Measurements from ENCODE around the gene EFEMP1. TPM values are rescaled to one million over a fixed set of nuclear protein-coding genes. Genes with fewer than 3 reads are reported as not detected.
"Not testable (repeated sequence)": the region's sequence is repeated elsewhere in the genome, so short reads cannot be mapped to it uniquely, and the experiment has no call there.

Gene EFEMP1
- total RNA-seq, 1 donor from 2014 or later = 10,451 TPM

- no peak for DNase-seq
Observed at GRCh38 chr2:55864351-55865084, 59.1 kb downstream of the EFEMP1 start.

DNA sequence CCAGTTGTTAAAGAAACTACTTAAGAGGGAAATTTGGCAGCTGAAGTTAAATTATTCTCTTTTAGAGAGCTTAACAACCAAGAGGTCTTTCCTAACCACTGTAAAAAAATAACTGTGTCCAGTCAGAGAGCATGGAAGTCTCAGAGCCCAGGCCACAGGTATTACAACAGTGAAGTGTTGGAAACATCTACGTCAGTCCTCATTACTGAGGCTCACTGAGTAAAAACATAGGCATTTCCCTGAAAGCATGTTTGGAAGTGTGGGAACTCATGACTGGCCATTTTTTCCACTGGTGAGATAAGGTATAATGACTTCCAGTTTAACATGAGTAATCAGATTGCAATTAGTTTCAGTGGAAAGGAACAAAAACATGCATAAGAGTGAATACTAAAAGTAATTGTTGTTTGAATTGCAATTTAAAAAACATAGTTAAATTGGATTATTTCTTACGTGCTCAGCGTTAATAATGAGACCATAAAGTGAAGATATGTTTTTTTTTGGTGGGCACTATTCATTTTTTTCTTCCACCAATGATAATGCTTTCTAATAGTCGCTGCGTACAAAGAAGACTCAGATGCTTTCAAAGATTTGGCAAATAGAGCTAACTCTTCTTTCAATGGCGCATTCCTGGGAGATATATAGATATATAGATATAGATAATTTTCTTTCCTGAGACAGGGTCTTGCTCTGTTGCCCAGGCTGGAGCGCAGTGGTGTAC, 60.8 kb downstream of the EFEMP1 start:
- peak; percentile 99 for DNase-seq

DNA sequence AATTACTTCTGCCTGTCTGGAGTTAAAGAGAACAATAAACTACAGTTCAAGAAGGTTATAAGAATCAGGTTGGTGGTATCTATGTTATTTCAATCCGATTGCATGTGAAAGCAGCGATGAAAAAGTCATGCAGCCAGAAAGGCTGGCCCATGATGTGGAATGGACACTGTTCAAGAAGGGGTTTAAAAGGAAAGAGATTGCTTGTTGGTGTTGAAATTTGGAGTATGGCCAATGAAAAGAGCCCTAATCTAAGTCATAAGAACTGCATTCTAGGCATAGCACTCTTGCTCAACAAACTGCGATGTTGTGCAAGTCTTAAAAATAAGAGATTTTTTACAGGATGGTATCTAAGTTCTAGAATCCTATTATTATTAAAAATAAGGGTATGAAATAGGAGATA, 61.3 kb downstream of the EFEMP1 start:
- peak; percentile 65 for DNase-seq

DNA sequence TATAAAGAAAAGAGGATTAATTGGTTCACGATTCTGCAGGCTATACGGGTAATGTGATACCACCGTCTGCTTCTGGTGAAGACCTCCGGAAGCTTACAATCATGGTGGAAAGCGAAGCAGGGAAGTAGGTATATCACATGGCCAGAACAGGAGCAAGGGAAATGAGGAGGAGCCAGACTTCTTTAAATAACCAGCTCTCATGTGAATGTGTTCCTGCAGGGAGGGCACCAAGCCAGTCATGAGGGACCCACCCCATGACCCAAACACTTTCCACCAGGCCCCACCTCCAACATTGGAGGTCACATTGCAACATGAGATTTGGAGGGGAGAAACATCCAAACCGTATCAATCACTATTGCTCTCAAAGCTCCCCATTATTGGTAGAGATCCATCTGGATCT, 61.8 kb downstream of the EFEMP1 start:
- no peak for DNase-seq

GRCh38 chr2:55860832-55861231, 62.8 kb downstream of the EFEMP1 start:
- no peak for DNase-seq

- DNase-seq = no peak
Observed at GRCh38 chr2:55859875-55860274, 63.7 kb downstream of the EFEMP1 start.

- no peak for DNase-seq
Observed at GRCh38 chr2:55857766-55858165, 65.8 kb downstream of the EFEMP1 start.

- no peak for DNase-seq
Observed at GRCh38 chr2:55856936-55857335, 66.6 kb downstream of the EFEMP1 start.

DNA sequence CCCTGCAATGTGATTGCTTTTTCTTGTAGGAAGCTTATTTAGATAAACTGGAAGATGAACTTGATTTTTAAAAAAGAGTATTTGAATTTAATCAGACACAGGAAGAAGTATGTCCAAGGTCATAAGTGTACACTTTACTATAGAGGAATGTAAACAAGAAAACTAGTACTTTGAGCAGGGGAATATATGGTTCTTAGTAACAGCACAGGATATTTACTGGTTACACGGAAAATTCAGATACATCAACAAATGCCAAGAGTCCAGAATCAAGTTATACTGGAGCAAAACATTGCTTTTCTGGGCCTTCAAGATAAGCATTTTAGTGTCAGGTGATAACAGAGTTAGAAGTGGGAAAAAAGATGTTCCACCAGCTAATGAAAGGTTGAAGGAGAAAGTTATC, 75.5 kb downstream of the EFEMP1 start:
- no peak for DNase-seq

GRCh38 chr2:55846426-55846825, 77.2 kb downstream of the EFEMP1 start:
- DNase-seq = no peak

GRCh38 chr2:55844986-55845385, 78.6 kb downstream of the EFEMP1 start:
- DNase-seq = no peak

DNA sequence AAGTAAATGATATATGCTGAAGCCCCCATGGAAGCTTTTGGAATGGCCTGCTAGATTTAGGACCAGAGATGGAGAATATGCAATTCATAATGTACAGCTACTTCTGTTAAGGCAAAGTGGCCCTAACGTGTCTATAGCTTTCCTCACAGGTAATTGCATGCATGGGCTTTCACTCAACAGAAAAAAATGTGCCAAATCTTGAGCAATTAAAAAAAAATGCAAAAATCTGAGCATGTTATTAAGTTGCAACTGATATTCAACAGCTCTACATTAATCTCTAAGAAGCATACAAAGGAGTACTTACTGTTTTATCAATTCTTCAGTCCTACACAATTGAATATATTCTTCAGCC, 79.6 kb downstream of the EFEMP1 start:
- no peak for DNase-seq

DNA sequence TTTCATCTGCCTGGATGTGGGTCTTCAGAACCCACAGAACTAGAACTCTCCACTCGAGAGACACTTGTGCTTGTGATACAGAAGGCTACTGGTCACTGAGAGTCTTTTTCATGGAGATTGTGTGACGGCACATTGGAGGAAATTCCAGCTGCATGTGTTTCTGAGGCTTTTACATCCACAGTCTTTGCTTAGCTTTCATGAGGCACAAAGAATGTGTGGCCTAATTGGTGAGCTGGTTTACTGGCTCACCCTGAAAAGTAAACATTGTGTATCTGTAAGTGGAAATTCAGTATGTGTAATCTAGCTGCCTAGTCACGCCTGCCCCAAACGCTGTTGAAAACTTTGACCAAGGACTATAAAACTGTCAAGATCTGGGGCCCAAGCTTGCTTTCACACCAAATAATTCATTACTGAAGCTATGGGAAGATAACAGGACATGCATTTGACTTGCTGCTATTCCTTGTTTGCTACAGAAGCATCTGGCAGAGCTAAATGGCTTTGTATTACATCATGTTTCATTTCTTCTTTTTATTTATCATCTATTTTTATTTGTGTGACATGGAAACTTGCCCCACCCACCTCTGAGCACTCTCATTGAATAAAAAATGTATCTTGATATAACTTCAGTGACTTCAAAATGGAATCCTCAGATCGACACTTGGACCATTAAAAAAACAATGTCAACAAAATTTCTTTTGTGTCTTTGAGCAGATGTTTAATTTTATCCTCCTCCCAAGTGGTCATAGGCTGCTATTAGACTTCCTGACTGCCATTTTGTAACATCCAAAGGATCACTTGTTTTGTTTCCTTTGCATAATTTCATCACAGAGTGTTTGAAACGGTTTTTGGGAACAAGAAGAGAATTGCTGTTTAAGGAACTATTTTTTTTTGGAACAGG, 80.2 kb downstream of the EFEMP1 start:
- no peak for DNase-seq

- no peak for DNase-seq
Observed at GRCh38 chr2:55842046-55842445, 81.5 kb downstream of the EFEMP1 start.

- no peak for DNase-seq
Observed at GRCh38 chr2:55840460-55840859, 83.1 kb downstream of the EFEMP1 start.

DNA sequence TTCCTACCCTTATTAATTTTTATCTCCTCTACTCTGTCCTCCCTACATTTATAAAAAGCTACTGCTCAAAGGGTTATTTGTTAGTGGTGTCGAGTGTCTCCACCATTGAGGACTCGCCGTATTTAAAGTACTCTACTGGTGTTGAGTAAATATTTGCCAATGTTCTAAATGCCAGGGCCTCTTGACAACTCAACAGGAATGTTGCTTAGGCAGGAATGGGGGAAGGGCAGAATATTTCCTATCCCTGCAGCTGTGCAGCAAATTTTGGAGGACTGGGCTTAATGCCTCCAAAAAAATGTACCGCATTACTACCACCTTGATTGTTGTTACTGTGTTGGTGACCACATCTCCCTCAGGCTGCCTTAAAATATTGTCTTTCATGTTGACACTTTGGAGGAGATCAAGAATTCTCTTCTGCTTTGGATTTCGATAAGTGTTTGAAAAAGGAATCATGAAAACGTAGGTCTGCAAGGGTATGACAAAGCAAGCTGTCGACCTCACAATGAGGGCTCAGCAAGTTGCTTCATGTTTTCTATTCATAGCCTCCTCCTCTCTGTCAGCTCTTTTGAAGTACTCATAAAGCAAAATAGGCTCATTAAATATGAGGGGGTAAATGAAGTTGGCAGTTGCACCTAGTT, 84.3 kb downstream of the EFEMP1 start:
- no peak for DNase-seq

GRCh38 chr2:55838653-55839052, 84.9 kb downstream of the EFEMP1 start:
- no peak for DNase-seq

- not testable (repeated sequence) for DNase-seq
Observed at GRCh38 chr2:55838117-55838516, 85.5 kb downstream of the EFEMP1 start.

- no peak for DNase-seq
Observed at GRCh38 chr2:55837073-55837472, 86.5 kb downstream of the EFEMP1 start.

GRCh38 chr2:55831671-55832410, 91.7 kb downstream of the EFEMP1 start:
- DNase-seq = not testable (repeated sequence)

DNA sequence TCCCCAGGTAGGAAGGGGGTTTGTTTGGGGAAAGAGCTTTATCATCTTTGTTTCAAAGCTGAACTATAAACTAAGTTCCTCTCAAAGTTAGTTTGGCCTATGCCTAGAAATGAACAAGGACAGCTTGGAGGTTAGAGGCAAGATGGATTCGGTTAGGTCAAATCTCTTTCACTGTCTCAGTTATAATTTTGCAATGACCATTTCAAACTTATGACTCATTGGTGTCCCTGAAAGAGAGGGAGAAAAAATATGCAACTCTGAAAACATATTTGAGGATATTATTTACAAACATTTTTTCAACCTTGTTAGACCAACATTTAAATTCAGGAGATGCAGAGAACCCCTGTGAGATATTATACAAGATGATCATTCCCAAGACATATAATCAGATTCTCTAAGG, 95.7 kb downstream of the EFEMP1 start:
- no peak for DNase-seq

DNA sequence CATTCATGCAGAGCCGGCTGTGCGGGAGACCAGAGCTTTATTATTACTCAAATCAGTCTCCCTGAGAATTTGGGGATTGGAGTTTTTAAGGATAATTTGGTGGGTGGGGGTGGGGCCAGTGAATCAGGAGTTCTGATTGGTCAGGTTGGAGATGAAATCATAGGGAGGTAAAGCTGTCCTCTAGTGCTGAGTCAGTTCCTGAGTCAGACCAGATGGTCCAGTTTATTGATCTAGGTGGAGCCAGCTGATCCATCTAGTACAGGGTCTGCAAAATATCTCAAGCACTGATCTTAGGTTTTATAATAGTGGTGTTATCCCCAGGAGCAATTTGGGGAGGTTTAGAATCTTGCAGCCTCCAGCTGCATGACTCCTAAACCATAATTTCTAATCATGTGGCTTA, 96.2 kb downstream of the EFEMP1 start:
- peak; percentile 9 for DNase-seq
